ENCODE measurements around the gene ZNF791. TPM values are rescaled to one million over a fixed set of nuclear protein-coding genes. Genes with fewer than 3 reads are reported as not detected.

The ZNF791 gene
- total and polyA plus RNA-seq, 2 of the 13 experiments (the other 11 are each of a cell fraction or from before 2014, with no cell fraction given), result 12.8 to 17.4 TPM

DNA sequence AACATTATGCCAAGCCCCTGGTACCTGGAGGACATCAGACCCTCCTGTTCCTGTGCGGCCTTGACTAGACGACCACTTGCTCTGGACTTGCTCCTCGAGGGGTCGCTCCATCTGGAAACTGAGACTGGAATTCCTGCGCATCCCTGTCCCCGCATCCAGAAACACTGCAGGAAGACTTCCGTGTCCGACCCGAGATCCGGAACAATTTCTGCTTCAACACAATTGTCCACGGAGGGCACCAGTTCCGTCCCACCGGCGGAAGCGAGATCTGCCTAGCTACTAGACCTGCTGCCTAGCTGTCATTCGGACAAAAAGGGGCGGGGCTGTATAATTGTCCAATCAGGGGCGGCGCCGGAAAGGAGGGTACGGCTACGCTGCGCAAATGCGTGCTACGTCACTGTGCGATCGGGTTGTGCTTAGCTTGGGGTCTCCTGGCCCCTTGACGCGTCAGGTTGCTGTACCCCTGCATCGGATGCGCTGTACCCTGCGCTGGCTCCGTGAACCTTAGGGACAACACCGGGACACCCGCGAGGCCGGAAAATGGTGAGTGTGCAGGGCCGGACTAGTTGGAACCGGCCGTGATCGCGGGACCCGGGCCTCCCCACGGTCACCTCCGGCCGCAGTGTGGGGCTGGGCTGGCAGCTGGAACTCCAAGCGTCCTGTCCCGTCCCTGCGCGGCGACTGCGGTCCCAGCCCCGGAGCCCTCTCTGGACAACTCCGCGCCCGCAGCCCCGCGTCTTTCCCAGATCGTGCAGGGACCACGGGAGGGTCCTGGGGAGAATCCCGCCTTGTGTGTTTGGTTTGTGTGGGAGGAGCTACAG, at the start of gene ZNF791, which contains the start of gene ZNF490 (continued):
- no peak for TF ChIP-seq ELK4 (CRISPR knock-in tag; IDR thresholded peaks at IDR 0.05; ENCODE audit: borderline replicate concordance)
- 0 out of 2 replicates have a peak, but pooled peaks have one; percentile 31 for TF ChIP-seq NR1H2 (CRISPR knock-in tag; IDR thresholded peaks at IDR 0.05; ENCODE audit: borderline replicate concordance, low read depth)
- no peak for TF ChIP-seq AHDC1 (CRISPR knock-in tag; IDR thresholded peaks at IDR 0.05; ENCODE audit: borderline replicate concordance)
- peak; percentile 95 for TF ChIP-seq DRAP1 (CRISPR knock-in tag; IDR thresholded peaks at IDR 0.05)
- peak; percentile 95 for TF ChIP-seq ZNF501 (CRISPR knock-in tag; IDR thresholded peaks at IDR 0.05)
- TF ChIP-seq RERE (CRISPR knock-in tag; IDR thresholded peaks at IDR 0.05; ENCODE audit: low read depth), result no peak; the same call in 1 of the 2 replicates
- no peak; the same call in 1 of the 2 replicates for TF ChIP-seq NFIC (IDR thresholded peaks at IDR 0.05; ENCODE audit: low read length)
- peak; percentile 87 for TF ChIP-seq ZFX (CRISPR knock-in tag; IDR thresholded peaks at IDR 0.05; ENCODE audit: low read depth)
- 0 out of 2 replicates have a peak, but pooled peaks have one; percentile 5 for TF ChIP-seq ZNF510 (CRISPR knock-in tag; IDR thresholded peaks at IDR 0.05; ENCODE audit: low read depth)
- no peak for TF ChIP-seq MAFG (CRISPR knock-in tag; IDR thresholded peaks at IDR 0.05)
- TF ChIP-seq RFX3 (CRISPR knock-in tag; IDR thresholded peaks at IDR 0.05), result no peak
- TF ChIP-seq SIN3A (IDR thresholded peaks at IDR 0.05; ENCODE audit: borderline replicate concordance, low read depth, low read length), result peak; percentile 98
- TF ChIP-seq ZNF788 (CRISPR knock-in tag; IDR thresholded peaks at IDR 0.05; ENCODE audit: borderline replicate concordance), result peak; percentile 64
- no peak; the same call in 1 of the 2 replicates for TF ChIP-seq ZNF234 (CRISPR knock-in tag; conservative IDR thresholded peaks at IDR 0.05)
- TF ChIP-seq NFATC3 (CRISPR knock-in tag; IDR thresholded peaks at IDR 0.05), result no peak
- TF ChIP-seq MLLT10 (CRISPR knock-in tag; IDR thresholded peaks at IDR 0.05), result no peak
